H1 (cell line): Measurements from ENCODE around the gene SLAMF1. TPM values are rescaled to one million over a fixed set of nuclear protein-coding genes. Genes with fewer than 3 reads are reported as not detected.

Experiments
- CTCF ChIA-PET: fragments of 300-600 bp; sonication (Branson Sonifier 250); formaldehyde crosslinking; loops from one replicate; lab custom pipeline; 2021; ENCODE audit not compliant: partially characterized antibody; lab: Charles Lee
- POLR2A ChIA-PET: fragments of 300-600 bp; sonication (Branson Sonifier 250); formaldehyde crosslinking; loops from one replicate; lab custom pipeline; 2021; ENCODE audit warnings: inconsistent platforms; ENCODE audit not compliant: partially characterized antibody; lab: Charles Lee
- DNase-seq, 2 experiments: peaks; one replicate each; pipeline versions ENCODE4 v3.0.0 to v3.0.0-alpha.2; 2010 to 2022; ENCODE audit warnings: low spot score in 2 of 2, low read depth in 1 of 2, mixed read lengths in 1 of 2
- FAIRE-seq: peaks from 2 replicates; lab custom pipeline; 2011; peaks lifted over from hg19 to GRCh38; lab: Jason Lieb, UNC
- H2AFZ ChIP-seq: 2 replicates; pipeline ENCODE4 v1.8.1; 2012; ENCODE audit warnings: low read length, inconsistent platforms
- H2AK5ac ChIP-seq: 2 replicates; pipeline ENCODE4 v1.6.1; 2013; ENCODE audit warnings: low read depth, low read length
- H2BK120ac ChIP-seq: replicated peaks from 2 replicates; pipeline ENCODE3; 2013; ENCODE audit warnings: low read depth, low read length, inconsistent platforms
- H2BK12ac ChIP-seq: 2 replicates; pipeline ENCODE4 v1.6.1; 2013; ENCODE audit warnings: low read depth, low read length
- H2BK15ac ChIP-seq: 2 replicates; pipeline ENCODE4 v1.6.1; 2013; ENCODE audit warnings: low read length
- H2BK20ac ChIP-seq: 2 replicates; pipeline ENCODE4 v1.6.1; 2013; ENCODE audit warnings: low read length
- H2BK5ac ChIP-seq: 2 replicates; pipeline ENCODE4 v1.6.1; 2013; ENCODE audit warnings: low read depth, low read length
- H3K14ac ChIP-seq: 2 replicates; pipeline ENCODE4 v1.6.1; 2013; ENCODE audit warnings: inconsistent platforms; ENCODE audit not compliant: insufficient read length
- H3K18ac ChIP-seq: 2 replicates; pipeline ENCODE4 v1.6.1; 2013; ENCODE audit warnings: low read length; ENCODE audit errors: extremely low read depth
- H3K23ac ChIP-seq: 2 replicates; pipeline ENCODE4 v1.6.1; 2013; ENCODE audit warnings: inconsistent platforms; ENCODE audit not compliant: insufficient read length
- H3K23me2 ChIP-seq: 2 replicates; pipeline ENCODE4 v1.6.1; 2013; ENCODE audit warnings: low read depth, low read length
- H3K27ac ChIP-seq: 2 replicates; pipeline ENCODE4 v1.6.1; 2011; ENCODE audit warnings: low read depth, low read length, inconsistent platforms
- H3K27me3 ChIP-seq, 4 experiments: replicated peaks in 1 of 4; 1 replicate in 1 of 4; 2 replicates in 3 of 4; pipeline versions ENCODE4 v1.6.1 to v1.8.1; 2011 to 2013; ENCODE audit warnings: low read length in 3 of 4, mild to moderate bottlenecking in 3 of 4, inconsistent platforms in 2 of 4, mixed read lengths in 2 of 4, moderate library complexity in 1 of 4; ENCODE audit not compliant: control insufficient read depth in 3 of 4, insufficient read depth in 3 of 4; ENCODE audit errors: extremely low read depth in 1 of 4
- H3K36me3 ChIP-seq, 4 experiments: 2 replicates each; pipeline versions ENCODE4 v1.6.1 to v1.8.1; 2011 to 2013; ENCODE audit warnings: mild to moderate bottlenecking in 4 of 4, low read length in 3 of 4, moderate library complexity in 2 of 4, control low read depth in 1 of 4, inconsistent platforms in 1 of 4; ENCODE audit not compliant: insufficient read depth in 4 of 4, control insufficient read depth in 2 of 4
- H3K4ac ChIP-seq: replicated peaks from 2 replicates; pipeline ENCODE3; 2013; ENCODE audit warnings: low read length, low read depth, mixed read lengths, inconsistent platforms; ENCODE audit not compliant: insufficient read length
- H3K4me1 ChIP-seq, 4 experiments: replicated peaks in 1 of 4; 1 replicate in 1 of 4; 2 replicates in 3 of 4; pipeline versions ENCODE4 v1.6.1 to v1.8.1; 2011 to 2013; ENCODE audit warnings: low read length in 3 of 4, inconsistent platforms in 2 of 4, mixed read lengths in 1 of 4; ENCODE audit not compliant: insufficient read depth in 4 of 4, control insufficient read depth in 3 of 4
- H3K4me2 ChIP-seq, 2 experiments: 2 replicates each; pipeline versions ENCODE4 v1.6.1 to v1.8.1; 2011 to 2013; ENCODE audit warnings: low read depth in 2 of 2, low read length in 2 of 2, control low read depth in 1 of 2, inconsistent platforms in 1 of 2, mild to moderate bottlenecking in 1 of 2; ENCODE audit not compliant: insufficient read depth in 1 of 2
- H3K4me3 ChIP-seq, 4 experiments: fragments of 200-600, 300-600 bp in 1 of 4; sonication (generic), shearing (Covaris generic), sonication (Bioruptor Twin) in 1 of 4; 2 replicates each; pipeline versions ENCODE4 v1.5.1 to v1.8.1; 2011 to 2016; ENCODE audit warnings: low read length in 4 of 4, low read depth in 3 of 4, control low read depth in 2 of 4, inconsistent platforms in 2 of 4, mild to moderate bottlenecking in 2 of 4, mixed read lengths in 1 of 4, moderate library complexity in 1 of 4; ENCODE audit not compliant: insufficient read depth in 2 of 4; ENCODE audit errors: extremely low read depth in 1 of 4
- H3K56ac ChIP-seq: replicated peaks from 2 replicates; pipeline ENCODE3; 2013; ENCODE audit warnings: low read depth, mild to moderate bottlenecking, mixed read lengths, low read length, inconsistent platforms; ENCODE audit not compliant: insufficient read length
- H3K79me1 ChIP-seq: 2 replicates; pipeline ENCODE4 v1.6.1; 2013; ENCODE audit warnings: low read depth, low read length, control low read depth
- H3K79me2 ChIP-seq, 2 experiments: 2 replicates each; pipeline versions ENCODE4 v1.6.1 to v1.8.1; 2012 to 2013; ENCODE audit warnings: low read length in 2 of 2, mild to moderate bottlenecking in 2 of 2, inconsistent platforms in 1 of 2; ENCODE audit not compliant: insufficient read depth in 2 of 2, control insufficient read depth in 1 of 2
- H3K9ac ChIP-seq, 4 experiments: replicated peaks in 1 of 4; 1 replicate in 1 of 4; 2 replicates in 3 of 4; pipeline versions ENCODE4 v1.6.1 to v1.8.1; 2011 to 2013; ENCODE audit warnings: low read depth in 3 of 4, low read length in 3 of 4, control low read depth in 2 of 4, mild to moderate bottlenecking in 2 of 4, moderate library complexity in 2 of 4, inconsistent platforms in 1 of 4; ENCODE audit errors: extremely low read depth in 1 of 4
- H3K9me3 ChIP-seq, 2 experiments: 2 replicates each; pipeline versions ENCODE4 v1.6.1 to v1.8.1; 2012 to 2013; ENCODE audit warnings: mild to moderate bottlenecking in 2 of 2, moderate library complexity in 2 of 2, control low read depth in 1 of 2, inconsistent platforms in 1 of 2, low read depth in 1 of 2, low read length in 1 of 2, mixed read lengths in 1 of 2; ENCODE audit not compliant: insufficient read depth in 2 of 2
- H4K20me1 ChIP-seq, 2 experiments: replicated peaks in 1 of 2; 2 replicates each; pipeline versions ENCODE3 to v1.8.1; 2011 to 2013; ENCODE audit warnings: inconsistent platforms in 2 of 2, low read length in 2 of 2, mild to moderate bottlenecking in 1 of 2; ENCODE audit not compliant: insufficient read depth in 2 of 2, control insufficient read depth in 1 of 2
- H4K5ac ChIP-seq: 2 replicates; pipeline ENCODE4 v1.6.1; 2013; ENCODE audit warnings: low read length, low read depth, mixed read lengths, inconsistent platforms; ENCODE audit not compliant: insufficient read length
- H4K8ac ChIP-seq: 2 replicates; pipeline ENCODE4 v1.8.0; 2013; ENCODE audit warnings: mild to moderate bottlenecking, moderate library complexity, low read length, inconsistent platforms; ENCODE audit not compliant: insufficient read depth; ENCODE audit errors: extremely low read depth
- H4K91ac ChIP-seq: replicated peaks from 2 replicates; pipeline ENCODE3; 2013; ENCODE audit warnings: low read length, mixed read lengths, inconsistent platforms; ENCODE audit not compliant: insufficient read length
- ATF3 ChIP-seq: IDR thresholded peaks from 2 replicates; pipeline ENCODE4 v1.6.1; 2011; ENCODE audit warnings: low read depth, mild to moderate bottlenecking, low read length; ENCODE audit not compliant: insufficient read depth
- E2F6 ChIP-seq: IDR thresholded peaks from 2 replicates; pipeline ENCODE4 v1.6.1; 2012; ENCODE audit warnings: inconsistent platforms
- POLR2A ChIP-seq, 2 experiments: IDR thresholded peaks; 1 replicate in 1 of 2; 2 replicates in 1 of 2; pipeline ENCODE4 v1.6.1; 2011; ENCODE audit warnings: low read depth in 2 of 2, low read length in 2 of 2, mild to moderate bottlenecking in 2 of 2; ENCODE audit errors: control extremely low read depth in 1 of 2
- POLR2AphosphoS5 ChIP-seq: IDR thresholded peaks from 2 replicates; pipeline ENCODE4 v1.6.1; 2011; ENCODE audit warnings: low read depth, low read length
- RFX5 ChIP-seq: IDR thresholded peaks from 2 replicates; pipeline ENCODE4 v1.6.1; 2011; ENCODE audit warnings: low read depth, low read length, improper control_type of control experiment, borderline replicate concordance
- RNF2 ChIP-seq: fragments of 200-900, 300-1000 bp; sonication (generic); IDR thresholded peaks from 2 replicates; pipeline ENCODE4 v1.7.1; 2016; ENCODE audit warnings: borderline replicate concordance, low read depth, mild to moderate bottlenecking, antibody characterized with exemption, low read length; ENCODE audit not compliant: poor library complexity, severe bottlenecking; ENCODE audit errors: missing control alignments
- SP1 ChIP-seq: IDR thresholded peaks from 2 replicates; pipeline ENCODE4 v1.6.1; 2011; ENCODE audit warnings: low read depth, low read length
- SRF ChIP-seq: IDR thresholded peaks from 2 replicates; pipeline ENCODE4 v1.6.1; 2011; ENCODE audit warnings: mild to moderate bottlenecking, low read depth, low read length, moderate library complexity
- TAF1 ChIP-seq: IDR thresholded peaks from 2 replicates; pipeline ENCODE4 v1.6.1; 2011; ENCODE audit warnings: mild to moderate bottlenecking, low read depth, low read length
- TBP ChIP-seq: IDR thresholded peaks from 2 replicates; pipeline ENCODE4 v1.6.1; 2011; ENCODE audit warnings: low read depth, low read length, improper control_type of control experiment
- TCF12 ChIP-seq: IDR thresholded peaks from 2 replicates; pipeline ENCODE4 v1.6.1; 2011; ENCODE audit warnings: low read depth, mild to moderate bottlenecking, low read length
- WGBS, 2 experiments: shearing (Covaris generic) in 1 of 2; methylation state at CpG; one replicate each; pipeline versions ENCODE4 v1.1.6 to v1.1.7; 2013 to 2015; ENCODE audit warnings: low lambda C conversion rate in 2 of 2, mixed read lengths in 2 of 2, inconsistent platforms in 1 of 2, low coverage in 1 of 2, missing lambda C conversion rate in 1 of 2; ENCODE audit not compliant: insufficient replicate concordance in 2 of 2, insufficient coverage in 1 of 2, insufficient read length in 1 of 2; ENCODE audit errors: extremely low coverage in 1 of 2, missing lambda C conversion rate in 1 of 2; 5-methylcytosine and 5-hydroxymethylcytosine counted together
- polyA plus RNA-seq, 7 experiments: library from polyadenylated mRNA; depleted of rRNA in 3 of 7; stranded (reverse) in 5 of 7; unstranded in 2 of 7; fragments of >200 nt in 5 of 7; fragments of 200-250 nt in 2 of 7; gene quantifications; 1 replicate in 5 of 7; 2 replicates in 1 of 7; 4 replicates in 1 of 7; pipeline versions ENCODE4 v1.2.1 to v1.2.3, GENCODE V29; 2011 to 2013; ENCODE audit warnings: missing spikeins in 2 of 7, mixed read lengths in 2 of 7
- total RNA-seq: library from RNA; stranded (reverse); fragmentation: NEBNext Ultra II Directional; extraction: Animal tissue kit (Norgen Biotek cat#: 25700); gene quantifications from 2 replicates; pipeline ENCODE4 v1.2.1, GENCODE V29; 2021

SLAMF1 gene
- total and polyA plus RNA-seq, 2 of the 8 experiments (the other 6 are each of a cell fraction or from before 2014, with no cell fraction given): not detected

GRCh38 chr1:160569806-160570205 lies 77.0 kb downstream of the SLAMF1 start:
- no peak overlapping the region for H3K4me2 ChIP-seq
- H3K56ac ChIP-seq: no peak overlapping the region
- H3K4me3 ChIP-seq: no peak overlapping the region
- no peak overlapping the region for H4K5ac ChIP-seq
- no peak overlapping the region for H3K23ac ChIP-seq
- no peaks in the 10 kb centered on the region for H4K20me1 ChIP-seq
- no peak for FAIRE-seq
- H3K27ac ChIP-seq: no peak overlapping the region
- H2BK12ac ChIP-seq: no peak overlapping the region
- no peak overlapping the region for H2AK5ac ChIP-seq
- H3K36me3 ChIP-seq: no peaks in the 10 kb centered on the region
- H3K4ac ChIP-seq: no peak overlapping the region
- H2BK20ac ChIP-seq: no peak overlapping the region
- POLR2A ChIA-PET: no interaction called here
- H3K79me2 ChIP-seq: no peaks in the 10 kb centered on the region
- CTCF ChIA-PET: interaction anchor here (0.7 to 1.8 kb wide), 2 partner anchors 25 to 36 kb away, joined by 4 read pairs; no protein-coding TSS in a partner anchor
- H2BK5ac ChIP-seq: no peak overlapping the region
- H3K9me3 ChIP-seq: no peaks in the 10 kb centered on the region
- no peak overlapping the region for H3K9ac ChIP-seq
- 93 to 100% methylated on average over 1 to 2 of the region's 2 CpGs for WGBS, 2 experiments
- DNase-seq: no peak
- no peak overlapping the region for H2BK15ac ChIP-seq
- H3K27me3 ChIP-seq: no peaks in the 10 kb centered on the region
- H2AFZ ChIP-seq: no peak overlapping the region
- no peak overlapping the region for H3K18ac ChIP-seq
- no peaks in the 10 kb centered on the region for H3K23me2 ChIP-seq
- H2BK120ac ChIP-seq: no peak overlapping the region
- H4K91ac ChIP-seq: no peak overlapping the region
- no peaks in the 10 kb centered on the region for H3K4me1 ChIP-seq
- no peaks in the 10 kb centered on the region for H3K79me1 ChIP-seq
- no peak overlapping the region for H3K14ac ChIP-seq
- H4K8ac ChIP-seq: no peak overlapping the region
- TF ChIP-seq POLR2A (IDR thresholded peaks at IDR 0.05; ENCODE audit: control extremely low read depth in 1 of 2, low read depth in 2 of 2, low read length in 2 of 2): no peak
- no peak for TF ChIP-seq SP1
- TF ChIP-seq TCF12: no peak
- no peak for TF ChIP-seq RFX5
- TF ChIP-seq POLR2AphosphoS5: no peak
- TF ChIP-seq RNF2: no peak
- no peak for TF ChIP-seq TBP
- no peak for TF ChIP-seq TAF1
- TF ChIP-seq ATF3: no peak
- TF ChIP-seq E2F6: no peak
- no peak for TF ChIP-seq SRF
